BJ (cell line): ENCODE data around the gene GRK3. TPM values are rescaled to one million over a fixed set of nuclear protein-coding genes. Genes with fewer than 3 reads are reported as not detected.

Experiments used
- CTCF ChIA-PET: fragments of 350-600 bp; formaldehyde crosslinking; extraction: SDS; loops from one replicate; lab custom pipeline; 2021; ENCODE audit warnings: antibody characterized with exemption, inconsistent platforms; lab: Yijun Ruan, JAX
- POLR2A ChIA-PET: fragments of 300-600 bp; sonication (Branson Sonifier 250); formaldehyde crosslinking; extraction: SDS; loops from one replicate; lab custom pipeline; 2021; ENCODE audit warnings: antibody characterized with exemption; lab: Charles Lee
- DNase-seq: peaks from one replicate; pipeline ENCODE4 v3.0.0-alpha.2; 2011; ENCODE audit warnings: low read depth
- H3K27me3 ChIP-seq: 2 replicates; pipeline ENCODE4 v1.6.0; 2011; ENCODE audit warnings: low read length; ENCODE audit not compliant: control insufficient read depth, insufficient read depth
- H3K36me3 ChIP-seq: 2 replicates; pipeline ENCODE4 v1.5.1; 2011; ENCODE audit warnings: low read length; ENCODE audit not compliant: control insufficient read depth, insufficient read depth
- H3K4me3 ChIP-seq: 2 replicates; pipeline ENCODE4 v1.5.1; 2011; ENCODE audit warnings: low read depth, mild to moderate bottlenecking, control low read depth, low read length
- polyA plus RNA-seq: library from polyadenylated mRNA; depleted of rRNA; stranded (reverse); fragments of >200 nt; gene quantifications from 2 replicates; pipeline ENCODE4 v1.2.3, GENCODE V29; 2011
- TF ChIP-seq, protein P1 (sequence below): IDR thresholded peaks from 2 replicates; pipeline ENCODE4 v1.5.1; 2011; ENCODE audit warnings: low read depth, mild to moderate bottlenecking, control low read depth, inconsistent platforms, low read length, moderate library complexity; ENCODE audit not compliant: insufficient read depth

Gene GRK3
- polyA plus RNA-seq, 1 experiment, result 0.72 TPM

DNA sequence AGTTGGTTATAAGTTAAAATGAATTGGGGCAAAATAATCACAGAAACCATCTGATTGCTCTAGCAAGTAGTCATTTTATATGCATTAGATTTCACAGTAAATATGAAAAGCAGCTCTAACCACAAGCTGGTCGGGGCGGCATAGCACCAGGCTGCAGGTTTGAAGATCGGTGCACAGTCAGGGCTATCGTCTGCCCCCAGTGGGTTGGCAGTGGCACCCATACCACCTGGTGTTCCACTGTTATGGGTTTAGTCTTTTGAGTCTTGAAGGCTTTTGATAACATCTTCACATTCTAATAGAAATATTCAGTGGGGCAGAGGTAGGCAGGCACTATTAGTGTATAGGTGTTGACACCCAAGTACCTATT lies 62.1 kb downstream of the GRK3 start:
- no peak overlapping the region for H3K4me3 ChIP-seq
- 0 out of 2 replicates have a peak, but pooled peaks cover 1% of the 10 kb centered on the region for H3K27me3 ChIP-seq
- H3K36me3 ChIP-seq, result no peaks in the 10 kb centered on the region
- no peak for DNase-seq
- POLR2A ChIA-PET, result no interaction called here
- CTCF ChIA-PET, result no interaction called here
- TF ChIP-seq, protein P1, sequence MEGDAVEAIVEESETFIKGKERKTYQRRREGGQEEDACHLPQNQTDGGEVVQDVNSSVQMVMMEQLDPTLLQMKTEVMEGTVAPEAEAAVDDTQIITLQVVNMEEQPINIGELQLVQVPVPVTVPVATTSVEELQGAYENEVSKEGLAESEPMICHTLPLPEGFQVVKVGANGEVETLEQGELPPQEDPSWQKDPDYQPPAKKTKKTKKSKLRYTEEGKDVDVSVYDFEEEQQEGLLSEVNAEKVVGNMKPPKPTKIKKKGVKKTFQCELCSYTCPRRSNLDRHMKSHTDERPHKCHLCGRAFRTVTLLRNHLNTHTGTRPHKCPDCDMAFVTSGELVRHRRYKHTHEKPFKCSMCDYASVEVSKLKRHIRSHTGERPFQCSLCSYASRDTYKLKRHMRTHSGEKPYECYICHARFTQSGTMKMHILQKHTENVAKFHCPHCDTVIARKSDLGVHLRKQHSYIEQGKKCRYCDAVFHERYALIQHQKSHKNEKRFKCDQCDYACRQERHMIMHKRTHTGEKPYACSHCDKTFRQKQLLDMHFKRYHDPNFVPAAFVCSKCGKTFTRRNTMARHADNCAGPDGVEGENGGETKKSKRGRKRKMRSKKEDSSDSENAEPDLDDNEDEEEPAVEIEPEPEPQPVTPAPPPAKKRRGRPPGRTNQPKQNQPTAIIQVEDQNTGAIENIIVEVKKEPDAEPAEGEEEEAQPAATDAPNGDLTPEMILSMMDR, result no peak

DNA sequence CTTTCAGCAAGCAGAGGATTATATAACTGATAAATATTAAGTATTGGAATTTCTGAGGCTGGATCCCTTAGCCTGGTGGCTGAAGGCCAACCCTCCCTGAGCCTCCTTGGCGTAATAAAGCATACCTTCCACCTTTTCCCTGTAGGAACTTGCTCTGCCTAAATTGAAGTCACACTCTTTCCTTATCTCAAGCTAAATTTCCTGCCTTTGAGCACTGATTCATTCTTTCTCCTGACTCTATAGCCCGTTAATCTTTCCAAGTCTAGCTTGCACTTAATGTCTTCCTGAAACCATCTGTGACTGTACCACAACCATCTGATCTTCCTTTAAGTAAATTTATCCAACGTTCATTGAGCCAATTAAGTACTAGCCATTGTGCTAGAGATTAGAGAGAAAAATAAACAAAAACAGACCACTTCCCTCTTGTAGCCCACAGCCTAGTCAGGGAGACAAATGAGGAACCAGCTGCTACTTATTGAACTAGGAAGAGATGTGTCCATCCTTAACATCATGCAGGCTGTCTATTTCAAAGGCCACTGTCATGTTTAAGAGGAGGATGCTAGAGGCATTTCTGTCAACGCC lies 62.9 kb downstream of the GRK3 start:
- POLR2A ChIA-PET, result no interaction called here
- DNase-seq, result peak; percentile 7
- TF ChIP-seq, protein P1, result no peak
- H3K36me3 ChIP-seq, result no peaks in the 10 kb centered on the region
- H3K4me3 ChIP-seq, result no peak overlapping the region
- 0 out of 2 replicates have a peak, but pooled peaks cover 1% of the 10 kb centered on the region for H3K27me3 ChIP-seq
- CTCF ChIA-PET, result no interaction called here

DNA sequence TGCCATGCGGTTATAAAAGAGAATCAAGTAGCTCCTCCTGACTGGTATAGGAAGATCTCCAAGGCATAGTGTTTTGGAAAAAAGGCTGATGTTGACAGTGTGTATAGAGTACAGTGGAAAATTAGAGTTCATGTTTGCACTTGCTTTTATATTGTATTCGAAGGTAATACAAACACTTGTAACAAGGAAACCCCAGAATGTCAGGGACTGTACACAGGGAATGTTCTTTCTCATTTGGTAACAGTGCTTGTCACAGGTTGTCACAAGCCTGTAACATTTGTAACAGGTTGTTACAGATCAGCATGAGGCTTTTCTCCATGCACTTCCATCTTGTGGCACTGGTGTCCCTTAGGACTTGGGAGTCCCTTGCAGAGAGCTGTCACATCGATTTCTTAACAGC lies 64.0 kb downstream of the GRK3 start:
- Histone ChIP-seq H3K4me3 (no peak overlapping the region), H3K27me3 (0 out of 2 replicates have a peak, but pooled peaks cover 1% of the 10 kb centered on the region), H3K36me3 (no peaks in the 10 kb centered on the region)
- ChIA-PET POLR2A (no interaction called here), CTCF (interaction anchor here (1.3 kb wide), 1 partner anchor 83 kb away, joined by 3 read pairs; no protein-coding TSS in a partner anchor)
- TF ChIP-seq, protein P1, result no peak
- DNase-seq, result no peak

DNA sequence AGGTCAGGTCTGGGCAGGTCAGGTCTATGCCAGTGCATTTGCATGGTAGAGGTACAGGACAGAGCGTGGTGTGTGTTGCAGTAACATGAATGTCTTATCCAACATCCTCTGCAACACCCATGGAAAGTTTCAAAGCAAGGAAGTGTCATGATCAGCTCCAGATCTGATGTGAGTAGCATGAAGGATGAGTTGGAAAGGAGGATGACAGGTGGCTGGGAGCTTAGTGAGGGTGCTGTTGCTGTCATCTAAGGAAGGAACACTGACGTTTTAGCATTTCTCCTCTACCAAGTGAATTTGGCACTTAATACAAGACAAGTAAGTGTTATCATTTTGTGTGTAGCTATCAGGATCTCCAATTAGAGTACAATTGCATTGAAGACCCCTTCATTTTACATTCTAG lies 65.1 kb downstream of the GRK3 start:
- ChIA-PET CTCF (no interaction called here), POLR2A (no interaction called here)
- TF ChIP-seq, protein P1, result no peak
- Histone ChIP-seq H3K36me3 (no peaks in the 10 kb centered on the region), H3K27me3 (0 out of 2 replicates have a peak, but pooled peaks cover 1% of the 10 kb centered on the region), H3K4me3 (no peak overlapping the region)
- DNase-seq, result no peak

DNA sequence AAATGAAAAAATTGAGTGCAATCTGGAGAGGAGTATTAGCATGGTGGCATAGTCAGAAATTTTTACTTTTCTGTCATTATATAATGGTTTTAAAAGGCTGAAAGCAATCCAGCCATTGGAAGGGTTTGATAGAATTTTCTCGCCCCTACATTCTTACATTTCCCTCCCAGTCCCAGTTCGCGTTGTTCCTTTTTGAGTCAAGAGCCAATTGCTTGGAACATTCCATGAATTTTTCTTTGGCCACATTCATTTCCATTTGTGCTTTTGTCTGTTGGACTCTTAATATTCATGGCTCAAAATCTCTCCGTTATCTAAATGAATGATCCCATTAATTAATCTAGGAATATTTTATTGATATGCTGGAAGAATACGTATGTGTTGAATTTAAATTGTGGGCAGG lies 66.0 kb downstream of the GRK3 start:
- Histone ChIP-seq H3K4me3 (no peak overlapping the region), H3K36me3 (no peaks in the 10 kb centered on the region), H3K27me3 (0 out of 2 replicates have a peak, but pooled peaks cover 1% of the 10 kb centered on the region)
- ChIA-PET POLR2A (no interaction called here), CTCF (no interaction called here)
- TF ChIP-seq, protein P1, result no peak
- DNase-seq, result peak; percentile 1
